Activated naive CD4-positive, alpha-beta T cell treated with Interleukin-2 at 50 U/mL for 16 hours (primary cell): Measurements from ENCODE around the gene WDR27.
"Not testable (repeated sequence)": the region's sequence is repeated elsewhere in the genome, so short reads cannot be mapped to it uniquely, and the experiment has no call there.

Experiments
- DNase-seq: peaks from one replicate; pipeline ENCODE4 v3.0.0-alpha.2; 2020

WDR27 gene

GRCh38 chr6:169469028-169469427, 232.8 kb downstream of the WDR27 start:
- no peak for DNase-seq

DNA sequence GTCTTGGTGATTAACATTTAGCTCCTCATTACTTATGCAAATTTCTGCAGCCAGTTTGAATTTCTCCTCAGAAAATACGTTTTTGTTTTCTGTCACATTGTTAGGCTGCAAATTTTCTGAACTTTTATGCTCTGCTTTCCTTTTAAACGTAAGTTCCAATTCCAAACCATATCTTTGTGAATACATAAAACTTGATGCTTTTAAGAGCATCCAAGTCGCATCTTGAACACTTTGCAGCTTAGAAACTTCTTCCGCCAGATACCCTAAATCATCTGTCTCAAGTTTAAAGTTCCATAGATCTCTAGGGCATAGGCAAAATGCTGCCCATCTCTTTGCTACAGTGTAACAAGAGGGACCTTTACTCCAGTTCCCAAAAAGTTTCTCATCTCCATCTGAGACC, 234.1 kb downstream of the WDR27 start:
- DNase-seq, result not testable (repeated sequence)

DNA sequence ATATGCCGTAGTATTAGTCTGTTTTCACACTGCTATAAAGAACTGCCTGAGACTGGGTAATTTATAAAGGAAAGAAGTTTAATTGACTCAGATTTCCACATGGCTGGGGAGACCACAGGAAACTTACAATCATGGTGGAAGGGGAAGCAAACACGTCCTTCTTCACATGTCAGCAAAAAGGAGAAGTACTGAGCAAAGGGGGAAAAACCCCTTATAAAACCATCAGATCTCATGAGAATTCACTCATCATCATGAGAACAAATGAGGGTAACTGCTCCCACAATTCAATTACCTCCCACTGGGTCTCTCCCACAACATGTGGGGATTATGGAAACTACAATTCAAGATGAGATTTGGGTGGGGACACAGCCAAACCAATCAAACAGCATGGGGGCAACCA, 235.6 kb downstream of the WDR27 start:
- not testable (repeated sequence) for DNase-seq

GRCh38 chr6:169457762-169458161, 244.1 kb downstream of the WDR27 start:
- no peak for DNase-seq

GRCh38 chr6:169456840-169457239, 245.0 kb downstream of the WDR27 start:
- no peak for DNase-seq

DNA sequence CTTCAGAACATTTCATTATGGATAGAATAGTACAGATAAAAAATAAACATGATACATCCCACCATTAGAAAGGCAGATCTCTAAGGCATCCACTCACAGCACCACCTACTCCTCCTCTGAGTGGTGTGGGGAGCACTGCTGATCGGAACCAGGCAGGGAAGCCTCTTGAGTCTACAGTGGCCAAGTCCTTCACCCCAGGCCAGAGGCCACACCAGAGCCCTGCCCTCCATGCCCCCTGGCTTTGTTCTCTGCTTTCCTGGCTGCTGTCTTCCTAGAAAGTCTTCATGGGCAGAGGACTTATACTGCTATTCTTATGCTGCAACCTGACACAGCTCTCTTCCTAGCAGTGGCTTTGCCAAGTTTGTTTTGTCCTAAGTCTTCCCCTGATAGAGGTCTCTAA, 246.4 kb downstream of the WDR27 start:
- DNase-seq, result no peak

GRCh38 chr6:169454872-169455204, 247.0 kb downstream of the WDR27 start:
- no peak for DNase-seq

- no peak for DNase-seq
Observed at GRCh38 chr6:169454204-169454871, 247.5 kb downstream of the WDR27 start.

DNA sequence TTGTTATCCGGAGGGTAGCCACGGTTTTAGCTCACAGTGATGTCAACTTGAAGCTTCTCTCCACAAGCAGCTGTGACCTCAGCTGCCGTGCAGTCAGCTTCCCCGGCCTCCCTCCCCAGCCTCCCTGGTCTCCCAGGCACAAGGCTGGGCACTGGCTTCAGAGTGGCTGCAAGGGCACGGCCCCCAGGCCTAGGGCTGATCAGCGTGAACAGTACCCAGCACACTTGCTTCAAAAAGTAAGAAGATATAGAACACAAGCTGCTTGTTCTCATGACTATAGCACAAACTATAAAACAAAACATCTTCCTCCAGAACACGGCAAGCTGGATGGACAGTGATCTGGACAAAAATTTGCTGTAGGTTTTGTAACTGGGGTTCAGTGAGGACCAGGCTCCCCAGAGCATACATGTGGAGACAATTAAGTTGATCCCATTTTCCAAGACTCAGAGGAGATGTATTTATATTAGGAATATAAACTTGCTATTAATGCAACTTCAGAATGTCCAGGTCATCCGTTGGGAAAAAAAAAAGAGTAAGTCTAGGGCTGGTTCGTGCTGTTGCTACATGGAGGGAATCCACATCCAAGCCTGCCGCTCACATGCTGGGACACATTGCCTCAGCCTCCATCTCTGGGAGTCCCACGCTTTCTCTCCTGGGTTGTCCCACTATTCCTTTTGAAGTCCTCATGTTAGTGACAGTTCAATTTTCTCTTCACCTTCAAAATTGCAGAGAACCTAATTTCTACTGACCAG, 248.8 kb downstream of the WDR27 start:
- DNase-seq, result no peak

- no peak for DNase-seq
Observed at GRCh38 chr6:169452117-169452868, 249.5 kb downstream of the WDR27 start.

DNA sequence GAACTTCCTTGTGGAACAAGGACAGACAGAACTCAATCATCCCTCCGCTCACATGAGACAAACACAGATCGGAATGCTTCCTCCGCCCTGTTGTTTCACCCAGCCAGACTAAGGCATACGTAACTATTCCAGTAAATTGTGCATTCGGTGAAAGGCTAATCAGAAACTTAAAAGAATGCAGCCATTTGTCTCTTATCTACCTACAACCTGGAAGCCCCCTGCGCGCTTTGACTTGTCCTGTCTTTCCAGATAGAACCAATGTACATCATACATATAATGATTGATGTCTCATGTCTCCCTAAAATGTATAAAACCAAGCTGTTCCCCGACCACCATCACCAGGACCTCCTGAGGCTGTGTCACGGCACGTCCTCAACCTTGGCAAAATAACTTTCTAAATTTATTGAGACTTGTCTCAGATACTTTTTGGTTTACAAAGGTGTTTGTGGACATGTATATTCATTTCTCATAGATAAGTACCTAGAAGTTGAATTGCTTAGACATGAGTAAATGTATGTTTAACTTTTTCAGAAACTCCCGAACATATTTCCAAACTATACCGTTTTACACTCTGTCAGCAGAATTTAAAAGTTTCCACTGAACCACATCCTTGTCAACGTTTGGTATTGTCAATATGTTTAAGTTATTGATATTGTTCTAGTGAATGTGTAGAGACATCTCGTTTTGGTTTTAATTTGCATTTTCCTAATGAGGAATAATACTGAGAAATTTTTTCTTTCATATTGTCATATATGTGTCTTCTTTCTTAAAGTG, 250.6 kb downstream of the WDR27 start:
- no peak for DNase-seq

GRCh38 chr6:169450097-169450496, 251.7 kb downstream of the WDR27 start:
- DNase-seq, result no peak

- no peak for DNase-seq
Observed at GRCh38 chr6:169449221-169449620, 252.6 kb downstream of the WDR27 start.

GRCh38 chr6:169445661-169446581, 255.9 kb downstream of the WDR27 start:
- no peak for DNase-seq

- no peak for DNase-seq
Observed at GRCh38 chr6:169445227-169445626, 256.6 kb downstream of the WDR27 start.

GRCh38 chr6:169441292-169441691, 260.5 kb downstream of the WDR27 start:
- no peak for DNase-seq

DNA sequence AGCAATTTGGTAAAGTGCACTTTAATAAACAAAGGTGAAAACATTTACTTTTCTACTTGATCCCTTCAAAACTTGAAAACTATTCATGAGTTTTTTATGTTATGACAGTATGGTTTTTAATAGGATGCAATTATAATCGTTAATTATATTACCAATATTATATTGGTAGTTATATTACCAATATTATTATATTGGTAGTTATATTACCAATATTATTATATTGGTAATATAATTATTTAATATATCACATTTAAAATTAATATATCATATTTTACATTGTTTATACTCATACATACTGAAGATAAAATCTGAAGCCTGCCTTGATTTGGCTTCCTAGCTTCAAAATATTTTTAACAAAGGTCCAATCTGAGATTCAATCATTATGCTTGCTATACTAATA, 262.1 kb downstream of the WDR27 start:
- no peak for DNase-seq

- DNase-seq, result not testable (repeated sequence)
Observed at GRCh38 chr6:169434554-169434953, 267.3 kb downstream of the WDR27 start.

DNA sequence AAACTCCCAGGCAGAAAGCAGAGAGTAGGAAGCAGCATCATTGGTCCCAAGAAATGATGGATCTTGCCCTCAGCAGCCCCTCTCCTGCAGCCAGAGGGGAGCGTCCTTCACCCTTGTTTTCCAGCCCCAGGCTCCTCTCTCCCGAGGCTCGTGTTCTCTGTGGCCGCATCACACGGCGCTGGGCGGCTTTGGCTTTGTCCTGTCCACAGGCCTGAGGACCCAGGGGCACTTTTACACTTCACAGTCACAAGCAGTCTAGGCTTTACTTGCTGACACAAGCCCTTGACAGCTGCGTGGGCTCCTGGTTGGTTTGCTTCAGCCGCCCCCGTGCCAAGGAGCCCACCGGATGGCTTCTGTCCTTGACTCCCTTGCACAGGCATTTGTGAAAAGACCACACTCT, 272.8 kb downstream of the WDR27 start:
- DNase-seq, result no peak

DNA sequence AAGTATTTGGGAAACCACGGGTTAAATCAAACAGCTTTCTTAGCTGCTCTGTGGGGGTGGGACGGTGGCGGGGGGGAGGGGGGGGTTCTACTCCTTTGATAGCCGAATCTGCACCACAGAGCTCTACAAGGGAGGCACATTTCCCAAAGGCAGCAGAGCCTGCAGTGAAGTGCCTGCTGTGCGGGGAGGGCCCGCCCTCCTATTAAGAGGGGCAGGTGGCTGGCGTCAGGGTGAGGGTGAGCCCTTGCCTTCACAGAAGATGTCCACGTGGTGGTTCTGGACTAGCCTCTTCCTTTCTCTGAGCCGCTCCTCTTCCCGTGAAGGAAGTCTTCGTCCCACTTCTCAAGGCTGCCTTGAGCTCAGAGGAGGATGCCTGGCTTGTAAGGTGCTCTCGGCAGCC, 273.3 kb downstream of the WDR27 start:
- no peak for DNase-seq

GRCh38 chr6:169427856-169428255, 274.0 kb downstream of the WDR27 start:
- DNase-seq, result no peak

DNA sequence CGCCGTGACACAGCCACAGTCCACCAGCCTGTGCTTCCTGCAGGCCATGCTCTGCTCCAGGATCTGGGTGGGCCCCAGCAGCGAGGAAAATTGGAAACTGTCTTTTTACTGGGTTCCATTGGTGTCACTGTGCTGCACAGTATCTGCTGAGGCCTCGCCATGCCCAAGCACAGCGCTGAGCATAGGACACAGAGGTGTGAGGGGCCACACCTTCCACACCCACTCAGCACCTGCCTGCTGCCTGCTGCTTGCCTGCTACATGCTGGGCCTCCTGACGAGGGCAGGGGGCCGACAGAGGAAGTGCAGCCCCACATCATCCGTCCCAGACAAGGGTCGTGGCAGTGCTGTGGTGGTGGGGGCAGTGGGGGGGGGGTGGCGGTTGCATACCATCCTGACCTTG, 275.2 kb downstream of the WDR27 start:
- DNase-seq, result no peak
